IPS-NIHi7 (cell line): ENCODE measurements around the gene STRN4.
A peak's percentile ranks its signal among the peaks of the same experiment; 100 is the strongest.
"Not testable (repeated sequence)": the region's sequence is repeated elsewhere in the genome, so short reads cannot be mapped to it uniquely, and the experiment has no call there.

Source experiments
- DNase-seq: peaks from one replicate; pipeline ENCODE4 v3.0.0; 2012; ENCODE audit warnings: mixed read lengths; ENCODE audit errors: extremely low spot score

STRN4 gene, protein sequence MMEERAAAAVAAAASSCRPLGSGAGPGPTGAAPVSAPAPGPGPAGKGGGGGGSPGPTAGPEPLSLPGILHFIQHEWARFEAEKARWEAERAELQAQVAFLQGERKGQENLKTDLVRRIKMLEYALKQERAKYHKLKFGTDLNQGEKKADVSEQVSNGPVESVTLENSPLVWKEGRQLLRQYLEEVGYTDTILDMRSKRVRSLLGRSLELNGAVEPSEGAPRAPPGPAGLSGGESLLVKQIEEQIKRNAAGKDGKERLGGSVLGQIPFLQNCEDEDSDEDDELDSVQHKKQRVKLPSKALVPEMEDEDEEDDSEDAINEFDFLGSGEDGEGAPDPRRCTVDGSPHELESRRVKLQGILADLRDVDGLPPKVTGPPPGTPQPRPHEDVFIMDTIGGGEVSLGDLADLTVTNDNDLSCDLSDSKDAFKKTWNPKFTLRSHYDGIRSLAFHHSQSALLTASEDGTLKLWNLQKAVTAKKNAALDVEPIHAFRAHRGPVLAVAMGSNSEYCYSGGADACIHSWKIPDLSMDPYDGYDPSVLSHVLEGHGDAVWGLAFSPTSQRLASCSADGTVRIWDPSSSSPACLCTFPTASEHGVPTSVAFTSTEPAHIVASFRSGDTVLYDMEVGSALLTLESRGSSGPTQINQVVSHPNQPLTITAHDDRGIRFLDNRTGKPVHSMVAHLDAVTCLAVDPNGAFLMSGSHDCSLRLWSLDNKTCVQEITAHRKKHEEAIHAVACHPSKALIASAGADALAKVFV

GRCh38 chr19:46746281-46747057, at the start of gene STRN4:
STRN4 (minus strand) TSS chr19:46746450; CDS start chr19:46746430, 20 bp downstream.
- peak; percentile 89 for DNase-seq

GRCh38 chr19:46791944-46792343, 45.7 kb upstream of the STRN4 start:
- DNase-seq: no peak

DNA sequence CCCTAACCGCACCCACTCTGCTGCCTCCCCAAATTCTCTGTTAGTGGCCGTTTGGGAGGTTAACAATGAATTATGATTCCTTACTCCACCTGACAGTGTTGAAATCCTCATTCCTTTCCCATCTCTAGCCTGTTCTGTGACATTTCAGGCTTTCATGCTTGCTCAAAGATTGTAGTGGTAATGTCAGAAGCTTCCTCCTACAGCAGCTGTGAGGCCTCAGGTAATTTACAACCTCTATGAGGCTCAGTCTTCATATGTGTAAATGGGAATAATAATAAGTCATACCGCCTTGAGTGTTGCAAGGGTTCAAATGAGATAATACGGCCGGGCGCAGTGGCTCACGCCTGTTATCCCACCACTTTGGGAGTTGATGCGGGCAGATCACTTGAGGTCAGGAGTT, 43.1 kb upstream of the STRN4 start:
- DNase-seq: no peak

DNA sequence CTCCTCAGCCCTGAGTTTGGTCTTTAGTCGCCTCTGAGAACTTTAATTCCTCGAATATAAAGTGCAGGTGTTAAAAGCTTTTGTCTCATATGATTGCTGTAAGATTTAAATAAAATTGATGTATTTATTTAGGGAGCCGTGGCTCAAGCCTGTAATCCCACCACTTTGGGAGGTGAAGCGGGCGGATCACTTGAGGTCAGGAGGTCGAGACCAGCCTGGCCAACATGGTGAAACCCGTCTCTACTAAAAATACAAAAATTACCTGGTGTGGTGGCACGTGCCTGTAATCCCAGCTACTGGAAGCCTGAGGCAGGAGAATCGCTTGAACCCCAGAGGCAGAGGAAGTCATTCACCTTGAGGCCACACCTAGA, 42.7 kb upstream of the STRN4 start:
- DNase-seq: no peak

DNA sequence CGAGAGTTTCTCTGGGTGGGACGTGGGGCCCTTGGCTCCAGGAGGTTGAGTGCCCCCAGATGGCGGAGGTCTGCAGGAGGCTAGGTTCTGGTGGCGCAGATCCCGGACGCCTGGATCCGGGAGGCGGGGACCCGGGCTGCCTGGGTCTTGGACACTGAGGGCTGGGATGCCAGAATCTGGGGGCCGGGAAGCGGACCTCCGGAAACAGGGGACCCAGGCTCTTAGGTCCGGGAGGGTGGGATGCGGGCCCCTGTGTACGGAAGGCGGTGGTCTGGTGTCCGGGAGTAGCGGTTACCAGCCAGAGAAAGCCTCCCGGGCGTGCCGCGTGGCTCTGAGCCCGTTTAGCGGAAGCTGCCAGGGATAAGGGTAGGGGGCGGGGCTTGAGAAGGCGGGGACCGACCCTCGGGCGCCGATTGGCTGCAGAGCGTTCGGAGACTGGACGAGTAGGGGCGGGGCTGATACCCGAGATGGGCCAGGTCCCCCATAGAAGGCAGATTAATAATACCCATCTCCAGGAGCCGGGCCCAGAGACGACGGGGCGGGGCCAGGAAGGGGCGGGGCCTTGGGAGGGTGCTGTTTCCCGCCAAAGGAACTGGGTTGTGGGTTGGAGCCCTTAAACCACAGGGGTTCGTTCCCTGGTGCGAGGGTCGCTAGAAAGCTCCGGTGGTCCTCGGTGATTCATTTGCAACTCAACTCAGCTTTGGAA, 42.2 kb upstream of the STRN4 start, which contains the start of gene SLC1A5:
Gene SLC1A5, minus strand, starts transcription at position 333 of the 706 bp plus-strand sequence. CDS start 629 bp downstream, outside the sequence.
- peak; percentile 99 for DNase-seq

- peak; percentile 61 for DNase-seq
Measured at GRCh38 chr19:46787331-46788261, 41.3 kb upstream of the STRN4 start.

DNA sequence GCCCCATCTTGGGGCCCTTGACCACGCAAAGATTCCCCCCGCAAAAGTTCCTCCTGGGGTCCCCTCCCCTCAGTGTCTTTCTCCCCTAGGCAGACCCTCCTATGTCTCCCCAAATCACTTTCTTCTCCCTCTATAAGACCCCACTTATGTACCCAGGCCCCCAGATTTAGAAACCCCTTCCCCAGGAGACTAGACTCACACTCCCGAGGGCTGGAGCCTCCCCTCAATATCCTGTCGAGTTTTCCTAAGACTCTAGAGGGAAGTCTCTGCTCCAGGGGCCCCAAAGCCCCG, 40.7 kb upstream of the STRN4 start:
- no peak for DNase-seq

- peak; percentile 54 for DNase-seq
Measured at GRCh38 chr19:46786236-46787039, 40.2 kb upstream of the STRN4 start.

DNA sequence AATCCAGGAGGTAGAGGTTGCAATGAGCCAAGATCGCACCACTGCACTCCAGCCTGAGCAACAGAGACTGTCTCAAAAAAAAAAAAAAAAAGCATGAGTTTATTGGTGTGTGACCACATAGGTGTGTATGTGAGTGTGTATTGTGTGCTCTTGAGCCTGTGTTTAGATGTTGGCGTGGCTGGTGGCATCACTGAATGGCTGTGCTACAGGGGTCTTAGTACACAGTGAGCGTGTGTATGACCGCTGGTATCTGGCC, 39.7 kb upstream of the STRN4 start:
- no peak for DNase-seq

DNA sequence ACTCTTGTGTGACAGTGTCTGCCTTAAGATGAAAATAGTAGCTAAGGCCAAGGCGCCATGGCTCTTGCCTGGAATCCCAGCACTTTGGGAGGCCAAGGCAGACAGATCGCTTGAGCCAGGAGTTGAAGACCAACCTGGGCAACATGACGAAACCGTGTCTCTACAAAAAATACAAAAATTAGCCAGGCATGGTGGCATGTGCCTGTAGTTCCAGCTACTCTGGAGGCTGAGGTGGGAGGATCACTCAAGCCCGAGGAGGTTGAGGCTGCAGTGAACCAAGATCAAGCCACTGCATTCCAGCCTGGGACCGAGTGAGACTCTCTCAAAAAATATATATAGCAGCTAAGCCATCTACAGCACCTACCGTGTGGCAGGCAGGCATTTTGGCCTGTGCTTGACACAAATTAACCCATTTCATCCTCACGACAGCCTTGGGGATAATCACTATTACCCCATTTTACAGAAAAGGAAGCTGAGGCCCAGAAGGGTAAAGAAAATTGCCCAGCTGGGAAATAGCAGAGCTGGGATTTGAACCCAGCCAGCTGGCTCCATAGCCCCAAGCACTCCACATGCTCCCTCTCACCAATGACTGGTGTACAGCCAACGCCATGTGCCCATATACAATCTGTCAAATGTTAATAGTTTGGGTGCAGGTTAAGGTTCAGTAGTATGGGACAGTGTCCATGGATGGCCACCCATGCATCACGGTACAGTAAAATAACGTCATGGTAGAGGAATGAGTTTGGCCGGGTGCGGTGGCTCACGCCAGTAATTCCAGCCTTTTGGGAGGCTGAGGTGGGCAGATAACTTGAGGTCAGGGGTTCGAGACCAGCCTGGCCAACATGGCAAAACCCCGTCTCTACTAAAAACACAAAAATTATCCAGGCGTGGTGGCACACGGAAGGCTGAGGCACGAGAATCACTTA, 39.1 kb upstream of the STRN4 start:
- no peak for DNase-seq

DNA sequence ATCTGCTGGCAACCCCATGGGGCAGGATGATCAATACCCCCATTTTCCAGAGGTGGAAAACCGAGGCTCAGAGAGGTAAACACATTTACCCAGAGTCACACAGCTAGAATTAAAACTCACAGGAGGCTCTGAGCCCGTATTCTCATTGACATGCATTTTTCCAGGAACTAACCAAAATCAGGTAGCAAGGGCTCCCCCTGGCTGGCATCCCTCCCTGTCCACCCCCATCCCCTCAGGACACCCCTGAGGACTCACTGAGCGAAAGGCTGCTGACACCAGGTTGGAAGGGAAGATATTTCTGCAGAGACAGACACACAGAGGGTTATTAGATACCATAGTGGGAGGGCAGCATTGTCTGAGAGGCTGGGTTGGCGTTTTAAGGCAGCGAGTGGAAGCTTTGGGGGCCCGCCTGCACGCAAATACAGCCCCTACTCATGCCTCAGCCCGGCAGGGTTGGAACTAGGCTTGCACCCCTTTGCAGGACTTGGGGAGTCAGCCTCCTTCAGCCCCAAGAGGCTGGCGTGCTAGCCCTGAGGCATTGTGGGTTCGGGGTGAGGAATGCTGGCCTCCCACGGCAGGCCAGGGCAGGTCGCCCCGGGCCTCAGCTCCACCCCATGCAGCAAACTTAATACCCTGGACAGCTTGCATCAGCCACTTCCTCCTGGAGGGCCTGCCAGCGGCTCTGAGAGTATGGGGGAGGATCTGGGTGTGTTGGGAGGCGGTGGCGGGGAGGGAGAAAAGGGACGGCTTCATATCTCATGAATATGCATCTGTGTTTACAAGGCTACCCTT, 38.2 kb upstream of the STRN4 start:
- DNase-seq: peak; percentile 66

GRCh38 chr19:46783670-46784069, 37.4 kb upstream of the STRN4 start:
- no peak for DNase-seq

- no peak for DNase-seq
Measured at GRCh38 chr19:46782355-46783019, 36.2 kb upstream of the STRN4 start.

DNA sequence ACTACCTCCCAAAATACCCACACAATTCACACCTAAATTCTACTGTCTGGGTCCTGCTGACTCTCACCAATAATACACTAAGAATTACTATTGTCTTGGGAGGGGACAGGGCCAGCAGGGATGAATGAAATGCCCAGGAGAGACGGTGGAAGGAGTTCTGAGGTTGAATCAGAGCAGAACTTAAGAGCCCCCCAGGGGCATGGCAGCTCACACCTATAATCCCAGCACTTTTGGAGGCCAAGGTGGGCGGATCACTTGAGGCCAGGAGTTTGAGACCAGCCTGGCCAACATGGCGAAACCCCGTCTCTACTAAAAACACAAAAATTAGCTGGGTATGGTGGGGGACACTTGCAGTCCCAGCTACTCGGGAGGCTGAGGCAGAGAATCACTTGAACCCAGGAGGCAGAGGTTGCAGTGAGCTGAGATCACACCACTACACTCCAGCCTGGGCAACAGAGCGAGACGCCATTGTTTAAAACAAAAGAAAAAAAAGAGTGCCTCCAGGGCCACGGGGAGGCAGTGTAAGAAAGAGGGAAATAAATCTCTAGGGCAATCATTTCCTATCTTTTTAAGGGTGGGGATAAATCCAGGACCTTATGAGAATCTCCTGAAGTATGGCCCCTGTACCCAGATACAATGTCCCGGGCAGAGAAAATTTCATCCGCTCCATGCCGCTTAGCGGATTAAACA, 31.9 kb upstream of the STRN4 start:
- not testable (repeated sequence) for DNase-seq

DNA sequence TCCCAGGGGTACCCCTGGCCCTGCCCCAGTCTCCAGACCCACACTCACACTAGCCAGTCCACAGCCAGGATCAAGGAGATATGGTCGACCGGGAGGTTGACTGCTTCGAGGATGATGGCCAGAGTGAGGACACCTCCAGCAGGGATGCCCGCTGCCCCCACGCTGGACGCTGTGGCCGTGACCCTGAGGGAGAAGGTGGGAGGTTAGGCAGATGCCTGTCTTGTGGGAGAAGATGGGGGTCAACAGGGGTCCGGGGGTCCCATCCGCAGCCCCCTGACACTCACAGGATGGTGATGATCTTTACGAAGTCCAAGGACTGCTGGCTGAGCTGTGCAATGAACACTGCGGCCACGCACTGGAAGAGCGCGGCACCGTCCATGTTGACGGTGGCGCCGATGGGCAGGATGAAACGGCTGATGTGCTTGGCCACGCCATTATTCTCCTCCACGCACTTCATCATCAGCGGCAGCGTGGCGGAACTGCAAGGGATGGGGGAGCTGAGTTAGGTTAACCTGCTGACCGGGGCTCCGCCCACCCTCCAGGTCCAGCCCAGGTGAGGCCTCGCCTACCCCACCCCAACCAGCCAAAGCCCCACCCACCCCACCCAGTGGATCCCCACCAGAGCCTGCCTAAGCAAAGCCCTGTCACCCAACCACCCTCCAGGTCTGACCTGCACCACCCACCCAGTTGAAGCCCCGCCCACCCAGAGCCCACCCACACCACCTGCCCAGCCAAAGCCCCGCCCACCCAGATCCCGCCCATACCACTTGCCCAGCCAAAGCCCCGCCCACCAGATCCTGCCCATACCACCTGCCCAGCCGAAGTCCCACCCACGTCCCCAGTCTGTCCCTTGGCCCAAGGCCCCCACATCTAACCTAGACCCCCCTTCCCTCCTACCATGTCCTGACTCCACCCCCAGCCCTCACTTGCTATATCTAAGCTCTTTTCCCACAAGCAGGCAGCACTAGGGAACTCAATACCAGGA, 31.0 kb upstream of the STRN4 start:
- DNase-seq: peak; percentile 93
